BLaER1 treated with 17β-estradiol and CSF1 and Interleukin-3, amounts not matched to agents 10 nM and 100 nM (cell line): Measurements from ENCODE around the gene STEAP1B.
A peak's percentile ranks its signal among the peaks of the same experiment; 100 is the strongest.
"Not testable (repeated sequence)": the region's sequence is repeated elsewhere in the genome, so short reads cannot be mapped to it uniquely, and the experiment has no call there.

Experiments
- H3K27ac ChIP-seq, 11 experiments: shearing (Covaris generic); formaldehyde crosslinking; 2 replicates each; pipeline ENCODE4 v1.8.1; 2022
- H3K27me3 ChIP-seq, 11 experiments: shearing (Covaris generic); formaldehyde crosslinking; 2 replicates each; pipeline ENCODE4 v1.8.1; 2022
- H3K36me3 ChIP-seq, 11 experiments: shearing (Covaris generic); formaldehyde crosslinking; 2 replicates each; pipeline ENCODE4 v1.8.1; 2022
- H3K4me1 ChIP-seq, 10 experiments: shearing (Covaris generic); formaldehyde crosslinking; 2 replicates each; pipeline ENCODE4 v1.8.1; 2022
- H3K4me2 ChIP-seq, 11 experiments: shearing (Covaris generic); formaldehyde crosslinking; 2 replicates each; pipeline ENCODE4 v1.8.1; 2022
- H3K4me3 ChIP-seq, 10 experiments: shearing (Covaris generic); formaldehyde crosslinking; 2 replicates each; pipeline ENCODE4 v1.8.1; 2022
- H3K9ac ChIP-seq, 11 experiments: shearing (Covaris generic); formaldehyde crosslinking; 2 replicates each; pipeline ENCODE4 v1.8.1; 2022
- H3K9me3 ChIP-seq, 11 experiments: shearing (Covaris generic); formaldehyde crosslinking; replicated peaks in 1 of 11; 2 replicates each; pipeline ENCODE4 v1.8.1; 2022
- H4K20me1 ChIP-seq, 11 experiments: shearing (Covaris generic); formaldehyde crosslinking; 2 replicates each; pipeline ENCODE4 v1.8.1; 2022
- Cebpa-rat ChIP-seq, 11 experiments: shearing (Covaris generic); IDR thresholded peaks; 2 replicates each; pipeline ENCODE4 v1.8.1; 2022

The STEAP1B gene

GRCh38 chr7:22501336-22501735 is 1.3 kb upstream of the STEAP1B start:
- not testable (repeated sequence) for H3K4me1 ChIP-seq, H4K20me1 ChIP-seq, H3K27ac ChIP-seq, H3K9me3 ChIP-seq, H3K36me3 ChIP-seq, H3K9ac ChIP-seq, H3K4me3 ChIP-seq, H3K27me3 ChIP-seq, H3K4me2 ChIP-seq

- TF ChIP-seq Cebpa-rat (IDR thresholded peaks at IDR 0.05) = no peak
- Histone ChIP-seq H3K36me3 (no peaks in the 10 kb centered on the region), H3K4me1 (peaks cover 0 to 6% (median 2%) of the 10 kb centered on the region in 10 experiments; a peak in 5 of 20 replicates), H3K27ac (no peak overlapping the region), H4K20me1 (no peaks in the 10 kb centered on the region), H3K9ac (no peak overlapping the region), H3K4me2 (no peak overlapping the region; a peak in 1 of 22 replicates), H3K4me3 (no peak overlapping the region), H3K27me3 (peaks cover 0 to 10% (median 0%) of the 10 kb centered on the region in 11 experiments; a peak in 5 of 22 replicates), H3K9me3 (no peaks in the 10 kb centered on the region)
Measured at GRCh38 chr7:22499044-22499443, 944 bp downstream of the STEAP1B start.

- not testable (repeated sequence) for H3K4me1 ChIP-seq, H3K27me3 ChIP-seq, H3K4me3 ChIP-seq, H3K9me3 ChIP-seq, H3K9ac ChIP-seq, H4K20me1 ChIP-seq, H3K27ac ChIP-seq, H3K36me3 ChIP-seq
- 0 out of 22 replicates have a peak overlapping the region, but pooled peaks of 1 of the 11 experiments have one; percentile 9 for H3K4me2 ChIP-seq
Measured at GRCh38 chr7:22496912-22497311, 3.1 kb downstream of the STEAP1B start.

GRCh38 chr7:22496296-22496888 is 3.6 kb downstream of the STEAP1B start:
- not testable (repeated sequence) for H3K9me3 ChIP-seq, H3K4me1 ChIP-seq, H4K20me1 ChIP-seq, H3K27me3 ChIP-seq, H3K4me2 ChIP-seq, H3K4me3 ChIP-seq, H3K36me3 ChIP-seq, H3K9ac ChIP-seq, H3K27ac ChIP-seq

GRCh38 chr7:22493160-22493925 is 6.6 kb downstream of the STEAP1B start:
- H4K20me1 ChIP-seq, H3K27me3 ChIP-seq, H3K36me3 ChIP-seq, H3K4me2 ChIP-seq, H3K9ac ChIP-seq, H3K27ac ChIP-seq, H3K4me3 ChIP-seq, H3K9me3 ChIP-seq: not testable (repeated sequence)
- H3K4me1 ChIP-seq = peaks cover 4 to 12% (median 11%) of the 10 kb centered on the region in 10 experiments; a peak in 16 of 20 replicates

- H3K4me1 ChIP-seq = peaks cover 8 to 57% (median 50%) of the 10 kb centered on the region in 10 experiments; a peak in 19 of 20 replicates
- TF ChIP-seq Cebpa-rat (IDR thresholded peaks at IDR 0.05) = no peak
- peak overlapping the region in 8 of 11 experiments; percentile 36 to 84 (median 64); a peak in 16 of 22 replicates for H3K4me2 ChIP-seq
- H3K27me3 ChIP-seq = no peaks in the 10 kb centered on the region
- H3K36me3 ChIP-seq = peaks cover 0 to 7% (median 4%) of the 10 kb centered on the region in 11 experiments; a peak in 7 of 22 replicates
- peak overlapping the region in 6 of 11 experiments; percentile 3 to 92 (median 62); a peak in 8 of 22 replicates for H3K27ac ChIP-seq
- no peaks in the 10 kb centered on the region for H4K20me1 ChIP-seq
- H3K9ac ChIP-seq = peak overlapping the region in 2 of 11 experiments; percentile 3 to 11; a peak in 1 of 22 replicates
- no peak overlapping the region for H3K4me3 ChIP-seq
- H3K9me3 ChIP-seq = peaks cover 7 to 12% (median 10%) of the 10 kb centered on the region in 11 experiments
Measured at GRCh38 chr7:22488643-22489462, 11.1 kb downstream of the STEAP1B start.

- Histone ChIP-seq H3K4me3 (no peak overlapping the region), H3K4me1 (peaks cover 9 to 65% (median 57%) of the 10 kb centered on the region in 10 experiments), H3K36me3 (peaks cover 0 to 11% (median 5%) of the 10 kb centered on the region in 11 experiments; a peak in 7 of 22 replicates), H3K9me3 (peaks cover 9 to 20% (median 17%) of the 10 kb centered on the region in 11 experiments), H3K27ac (peak overlapping the region in 6 of 11 experiments; percentile 3 to 92 (median 62); a peak in 9 of 22 replicates), H4K20me1 (no peaks in the 10 kb centered on the region), H3K9ac (peak overlapping the region in 2 of 11 experiments; percentile 3 to 11; a peak in 1 of 22 replicates), H3K27me3 (no peaks in the 10 kb centered on the region), H3K4me2 (peak overlapping the region in 8 of 11 experiments; percentile 36 to 84 (median 64); a peak in 16 of 22 replicates)
- TF ChIP-seq Cebpa-rat (IDR thresholded peaks at IDR 0.05) = no peak
Measured at GRCh38 chr7:22487978-22488642, 11.9 kb downstream of the STEAP1B start.

- no peak for TF ChIP-seq Cebpa-rat (IDR thresholded peaks at IDR 0.05)
- H3K27me3 ChIP-seq = no peaks in the 10 kb centered on the region
- peak overlapping the region; percentile 16 to 84 (median 62); a peak in 21 of 22 replicates for H3K4me2 ChIP-seq
- H3K4me1 ChIP-seq = peaks cover 24 to 80% (median 72%) of the 10 kb centered on the region in 10 experiments
- peak overlapping the region in 8 of 11 experiments; percentile 1 to 92 (median 58); a peak in 14 of 22 replicates for H3K27ac ChIP-seq
- H3K9ac ChIP-seq = peak overlapping the region in 5 of 11 experiments; percentile 16 to 63 (median 42); a peak in 9 of 22 replicates
- no peak overlapping the region for H3K4me3 ChIP-seq
- no peaks in the 10 kb centered on the region for H4K20me1 ChIP-seq
- H3K36me3 ChIP-seq = peaks cover 0 to 11% (median 5%) of the 10 kb centered on the region in 11 experiments; a peak in 7 of 22 replicates
- H3K9me3 ChIP-seq = peaks cover 9 to 33% (median 22%) of the 10 kb centered on the region in 11 experiments
Measured at GRCh38 chr7:22486597-22486996, 13.4 kb downstream of the STEAP1B start.
